Liver (tissue), 9 donors: ENCODE measurements around the gene BRAT1. TPM values are rescaled to one million over a fixed set of nuclear protein-coding genes. Genes with fewer than 3 reads are reported as not detected.

Source experiments
- DNase-seq: peaks from one replicate; pipeline ENCODE4 v3.0.0-alpha.2; 2017; ENCODE audit warnings: low spot score
- H3K27ac ChIP-seq, 2 donors: one replicate each; pipeline ENCODE4 v1.7.0; 2013; ENCODE audit warnings: inconsistent platforms in 2 of 2, low read length in 2 of 2, control low read depth in 1 of 2, low read depth in 1 of 2, mild to moderate bottlenecking in 1 of 2
- H3K27me3 ChIP-seq, 4 donors: one replicate each; pipeline versions ENCODE4 v1.6.1 to v1.7.0; 2013; ENCODE audit warnings: low read length in 3 of 4, inconsistent platforms in 1 of 4, mild to moderate bottlenecking in 1 of 4, moderate library complexity in 1 of 4; ENCODE audit not compliant: control insufficient read depth in 4 of 4, insufficient read depth in 4 of 4
- H3K36me3 ChIP-seq, 4 donors: one replicate each; pipeline versions ENCODE4 v1.6.1 to v1.7.0; 2013; ENCODE audit warnings: low read length in 3 of 4, mild to moderate bottlenecking in 3 of 4, low read depth in 1 of 4, moderate library complexity in 1 of 4; ENCODE audit not compliant: control insufficient read depth in 4 of 4, insufficient read depth in 3 of 4
- H3K4me1 ChIP-seq, 4 donors: one replicate each; pipeline versions ENCODE4 v1.6.1 to v1.7.0; 2013; ENCODE audit warnings: low read length in 3 of 4, mild to moderate bottlenecking in 3 of 4, moderate library complexity in 1 of 4; ENCODE audit not compliant: control insufficient read depth in 4 of 4, insufficient read depth in 4 of 4
- H3K4me3 ChIP-seq, 3 donors: one replicate each; pipeline versions ENCODE4 v1.6.1 to v1.7.0; 2013; ENCODE audit warnings: low read length in 3 of 3, control low read depth in 1 of 3, low read depth in 1 of 3, mild to moderate bottlenecking in 1 of 3
- H3K9ac ChIP-seq, 2 donors: one replicate each; pipeline ENCODE4 v1.7.0; 2013; ENCODE audit warnings: low read length in 2 of 2, mild to moderate bottlenecking in 2 of 2, moderate library complexity in 2 of 2, control low read depth in 1 of 2, low read depth in 1 of 2
- H3K9me3 ChIP-seq, 4 donors: one replicate each; pipeline versions ENCODE4 v1.6.1 to v1.7.0; 2013; ENCODE audit warnings: low read length in 3 of 4; ENCODE audit not compliant: control insufficient read depth in 4 of 4
- ATF3 ChIP-seq: IDR thresholded peaks from 2 replicates; pipeline ENCODE4 v1.6.1; 2016; ENCODE audit warnings: antibody characterized with exemption
- CTCF ChIP-seq: fragments of 150-350 bp; IDR thresholded peaks from 2 replicates; pipeline ENCODE4 v1.5.1; 2017; ENCODE audit warnings: improper control_type of control experiment, low read depth, low read length; ENCODE audit not compliant: missing input control
- EGR1 ChIP-seq, 2 donors: IDR thresholded peaks; 2 replicates each; pipeline ENCODE4 v1.6.1; 2016 to 2018; ENCODE audit warnings: antibody characterized with exemption in 2 of 2, low read depth in 2 of 2
- FOXA1 ChIP-seq: IDR thresholded peaks from 2 replicates; pipeline ENCODE4 v1.6.1; 2016; ENCODE audit warnings: antibody characterized with exemption
- FOXA2 ChIP-seq: IDR thresholded peaks from 2 replicates; pipeline ENCODE4 v1.6.1; 2016; ENCODE audit warnings: antibody characterized with exemption
- GABPA ChIP-seq, 2 donors: IDR thresholded peaks in 1 of 2; conservative IDR thresholded peaks in 1 of 2; 2 replicates each; pipeline ENCODE4 v1.6.1; 2016; ENCODE audit warnings: antibody characterized with exemption in 2 of 2, mild to moderate bottlenecking in 1 of 2, moderate library complexity in 1 of 2
- HNF4A ChIP-seq, 2 donors: conservative IDR thresholded peaks; 2 replicates each; pipeline ENCODE4 v1.6.1; 2016; ENCODE audit warnings: antibody characterized with exemption in 2 of 2, mild to moderate bottlenecking in 2 of 2
- HNF4G ChIP-seq: IDR thresholded peaks from 2 replicates; pipeline ENCODE4 v1.6.1; 2016; ENCODE audit warnings: antibody characterized with exemption
- JUND ChIP-seq, 2 donors: IDR thresholded peaks; 2 replicates each; pipeline ENCODE4 v1.6.1; 2016; ENCODE audit warnings: antibody characterized with exemption in 2 of 2
- MAX ChIP-seq: IDR thresholded peaks from 2 replicates; pipeline ENCODE4 v1.6.1; 2016; ENCODE audit warnings: antibody characterized with exemption
- NR2F2 ChIP-seq: IDR thresholded peaks from 2 replicates; pipeline ENCODE4 v1.6.1; 2016; ENCODE audit warnings: antibody characterized with exemption
- RAD21 ChIP-seq, 2 donors: IDR thresholded peaks; 2 replicates each; pipeline ENCODE4 v1.6.1; 2016; ENCODE audit warnings: antibody characterized with exemption in 2 of 2, mild to moderate bottlenecking in 2 of 2
- REST ChIP-seq: IDR thresholded peaks from 2 replicates; pipeline ENCODE4 v1.6.1; 2016; ENCODE audit warnings: antibody characterized with exemption, mild to moderate bottlenecking
- RXRA ChIP-seq, 2 donors: IDR thresholded peaks; 2 replicates each; pipeline ENCODE4 v1.6.1; 2017 to 2018; ENCODE audit warnings: antibody characterized with exemption in 2 of 2, mild to moderate bottlenecking in 1 of 2
- SP1 ChIP-seq: IDR thresholded peaks from 2 replicates; pipeline ENCODE4 v1.6.1; 2018; ENCODE audit warnings: antibody characterized with exemption, mild to moderate bottlenecking
- TAF1 ChIP-seq: conservative IDR thresholded peaks from 2 replicates; pipeline ENCODE4 v1.6.1; 2016; ENCODE audit warnings: antibody characterized with exemption, mild to moderate bottlenecking
- YY1 ChIP-seq: IDR thresholded peaks from 2 replicates; pipeline ENCODE4 v1.6.1; 2016; ENCODE audit warnings: antibody characterized with exemption, mild to moderate bottlenecking
- ZBTB33 ChIP-seq: IDR thresholded peaks from 2 replicates; pipeline ENCODE4 v1.6.1; 2016; ENCODE audit warnings: antibody characterized with exemption
- WGBS: extraction: QIAGEN DNeasy Blood & Tissue Kit; methylation state at CpG from one replicate; pipeline ENCODE4 v1.1.7; 2013; 5-methylcytosine and 5-hydroxymethylcytosine counted together
- polyA plus RNA-seq, 2 donors: library from polyadenylated mRNA; stranded (reverse) in 1 of 2; unstranded in 1 of 2; fragments of 200-250 nt in 1 of 2; fragments of >200 nt in 1 of 2; fragmentation: Nextera tagmentation in 1 of 2; extraction: Ambion mirVana in 1 of 2; gene quantifications; one replicate each; pipeline versions ENCODE4 v1.2.1 to v1.2.3, GENCODE V29; 2013 to 2015
- total RNA-seq, 2 donors: library from RNA; depleted of rRNA; stranded (reverse); fragments of >200 nt; gene quantifications; one replicate each; pipeline ENCODE4 v1.2.3, GENCODE V29; 2014
- donor health status: healthy.
- donor health status: healthy.
- donor health status: healthy.
- donor health status: healthy.
- donor health status: healthy.

BRAT1 gene
- total and polyA plus RNA-seq, 4 donors = 10.0 to 20.7 (median 16.7) TPM

GRCh38 chr7:2585446-2585845 lies 30.1 kb upstream of the BRAT1 start:
- Histone ChIP-seq H3K27me3 (no peaks in the 10 kb centered on the region), H3K9ac (no peak overlapping the region), H3K36me3 (peaks cover 2 to 7% (median 5%) of the 10 kb centered on the region in 4 donors), H3K4me3 (no peak overlapping the region), H3K27ac (no peak overlapping the region), H3K9me3 (no peaks in the 10 kb centered on the region), H3K4me1 (no peaks in the 10 kb centered on the region)
- TF ChIP-seq ZBTB33 (no peak), RXRA (IDR thresholded peaks at IDR 0.05) (no peak), CTCF (no peak), FOXA2 (no peak), REST (no peak), YY1 (no peak), ATF3 (no peak), HNF4G (no peak), JUND (IDR thresholded peaks at IDR 0.05) (no peak), RAD21 (IDR thresholded peaks at IDR 0.05) (no peak), FOXA1 (no peak), HNF4A (conservative IDR thresholded peaks at IDR 0.05) (no peak), EGR1 (IDR thresholded peaks at IDR 0.05; ENCODE audit: low read depth in 2 of 2) (no peak), MAX (no peak), NR2F2 (no peak), SP1 (no peak), GABPA (IDR thresholded peaks at IDR 0.05 in 1 of 2, conservative IDR thresholded peaks at IDR 0.05 in 1 of 2) (no peak), TAF1 (no peak)
- DNase-seq = no peak
- whole genome bisulfite sequencing = 91% methylated on average over 19 of the region's 19 CpGs
